Panc1 (cell line): ENCODE measurements around the gene NPTX1.

Experiments used
- CTCF ChIP-seq: fragments of 450-650 bp; IDR thresholded peaks from 2 replicates; pipeline ENCODE4 v1.5.1; 2017; ENCODE audit warnings: mild to moderate bottlenecking
- POLR2AphosphoS5 ChIP-seq: IDR thresholded peaks from 2 replicates; pipeline ENCODE4 v1.6.1; 2012; ENCODE audit warnings: mild to moderate bottlenecking, low read depth, low read length, moderate library complexity
- TCF7L2 ChIP-seq: IDR thresholded peaks from 2 replicates; pipeline ENCODE4 v1.6.1; 2011; ENCODE audit warnings: mild to moderate bottlenecking, low read depth, low read length, inconsistent platforms

GRCh38 chr17:80442764-80443163, 33.6 kb downstream of the NPTX1 start:
- TF ChIP-seq CTCF = no peak
- no peak for TF ChIP-seq TCF7L2
- TF ChIP-seq POLR2AphosphoS5 = no peak
